HG03108 (cell line): Measurements from ENCODE around the gene DXO.

Experiments used
- ATAC-seq: cut with Tn5 transposase; IDR thresholded peaks from one replicate; pipeline ENCODE4 v1.9.1; 2021; ENCODE audit warnings: moderate library complexity; ENCODE audit not compliant: unreplicated experiment

The DXO gene

DNA sequence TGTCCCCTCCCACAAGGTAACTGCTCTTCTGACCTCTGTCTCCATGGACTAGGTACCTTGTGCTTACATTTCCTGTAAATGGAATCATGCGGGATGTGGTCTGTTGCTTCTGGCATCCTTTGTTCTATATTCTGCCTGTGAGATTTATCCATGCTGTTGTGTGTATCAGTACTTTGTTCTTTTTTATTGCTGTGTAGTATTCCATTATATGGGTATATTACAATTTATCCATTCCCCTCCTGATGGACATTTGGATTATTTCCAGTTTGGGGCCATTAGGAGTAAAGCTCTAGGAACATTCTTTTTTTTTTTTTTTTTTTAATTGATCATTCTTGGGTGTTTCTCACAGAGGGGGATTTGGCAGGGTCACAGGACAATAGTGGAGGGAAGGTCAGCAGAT lies 41.0 kb downstream of the DXO start:
- ATAC-seq = no peak

DNA sequence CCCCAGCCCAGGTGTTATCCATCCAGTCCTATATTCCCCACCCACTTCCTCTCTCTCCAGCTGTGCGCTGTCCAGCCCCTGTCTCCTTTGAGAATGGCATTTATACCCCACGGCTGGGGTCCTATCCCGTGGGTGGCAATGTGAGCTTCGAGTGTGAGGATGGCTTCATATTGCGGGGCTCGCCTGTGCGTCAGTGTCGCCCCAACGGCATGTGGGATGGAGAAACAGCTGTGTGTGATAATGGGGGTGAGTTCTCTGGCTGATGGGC lies 43.3 kb downstream of the DXO start:
- ATAC-seq = no peak

DNA sequence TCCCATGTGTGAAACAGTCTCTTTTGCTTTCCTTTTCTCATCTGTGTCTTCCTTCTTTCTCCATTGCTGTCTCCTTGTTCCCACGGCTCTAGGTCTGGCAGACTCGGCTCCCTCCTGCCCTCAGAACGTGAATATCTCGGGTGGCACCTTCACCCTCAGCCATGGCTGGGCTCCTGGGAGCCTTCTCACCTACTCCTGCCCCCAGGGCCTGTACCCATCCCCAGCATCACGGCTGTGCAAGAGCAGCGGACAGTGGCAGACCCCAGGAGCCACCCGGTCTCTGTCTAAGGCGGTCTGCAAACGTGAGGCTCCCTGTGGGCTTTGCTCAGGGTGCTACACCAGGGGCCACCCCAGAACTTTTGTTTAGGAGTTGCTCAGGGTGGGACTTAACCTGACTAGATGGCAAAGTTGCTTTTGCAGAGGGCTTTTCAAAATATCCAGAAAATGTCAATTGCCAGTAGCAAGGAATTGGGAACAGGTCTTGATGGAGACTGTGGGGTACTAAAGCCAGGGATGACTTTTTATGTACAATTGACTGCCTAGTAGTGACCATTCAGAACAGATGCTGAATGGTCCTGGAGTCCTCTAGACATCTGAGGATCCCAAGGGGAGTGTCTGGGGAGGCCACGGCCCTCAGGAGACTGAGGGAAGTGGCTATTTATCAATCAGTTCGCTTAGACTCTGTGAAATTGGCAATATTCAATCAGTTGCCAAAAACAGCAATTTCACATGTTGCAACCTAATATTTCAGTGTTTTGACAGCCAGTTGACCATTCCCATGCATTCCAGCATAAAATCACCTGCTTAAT lies 43.9 kb downstream of the DXO start:
- no peak for ATAC-seq

DNA sequence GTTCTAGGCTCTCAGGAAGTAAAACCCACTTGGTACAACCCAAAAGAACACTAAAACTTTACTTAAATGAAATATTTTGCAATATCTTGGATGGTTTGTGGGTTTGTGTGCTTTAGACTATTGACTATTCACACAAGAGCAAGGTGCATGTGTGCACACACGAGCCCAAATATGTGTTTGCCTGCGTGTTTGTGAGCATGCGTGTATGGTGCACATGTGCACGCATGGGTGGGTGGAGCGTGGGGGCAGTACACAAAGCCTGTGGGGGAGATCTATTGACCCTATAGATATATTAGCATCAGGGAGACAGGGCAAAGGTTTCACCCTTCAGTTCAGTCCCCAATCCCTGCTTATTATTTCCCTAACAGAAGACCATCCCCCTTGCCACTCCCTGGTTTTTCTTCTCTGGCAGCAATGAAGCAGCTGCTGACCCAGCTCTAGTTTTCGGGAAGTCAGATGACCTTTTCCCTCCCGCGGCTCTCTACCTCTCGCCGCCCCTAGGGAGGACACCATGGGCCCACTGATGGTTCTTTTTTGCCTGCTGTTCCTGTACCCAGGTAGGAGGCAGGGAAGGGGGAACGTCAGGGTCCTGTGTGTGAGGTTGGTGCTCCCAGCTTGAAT lies 44.6 kb downstream of the DXO start, which contains the start of gene C2:
C2 (plus strand) TSS at position 476 of the 621 bp plus-strand sequence; CDS start at position 512, 36 bp downstream.
- ATAC-seq = no peak

DNA sequence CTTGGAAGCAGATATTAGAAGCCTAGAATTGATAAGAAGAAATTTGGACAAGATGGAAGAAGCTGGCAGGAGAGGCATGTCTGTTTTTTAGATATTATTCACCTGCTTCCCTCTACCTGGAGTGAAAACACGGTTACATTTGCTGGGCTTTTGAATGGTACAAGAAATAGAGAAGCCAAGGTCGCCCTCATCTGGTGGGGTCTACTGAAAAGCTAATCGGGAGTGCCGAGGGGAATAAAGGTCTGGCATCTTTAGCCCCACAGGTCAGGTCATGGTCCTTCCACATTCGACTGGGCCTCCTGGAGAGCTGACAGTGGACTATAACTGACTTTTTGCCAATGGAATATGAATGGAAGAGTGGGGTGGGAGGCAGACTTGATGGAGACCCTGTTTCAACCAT lies 49.0 kb downstream of the DXO start:
- no peak for ATAC-seq

DNA sequence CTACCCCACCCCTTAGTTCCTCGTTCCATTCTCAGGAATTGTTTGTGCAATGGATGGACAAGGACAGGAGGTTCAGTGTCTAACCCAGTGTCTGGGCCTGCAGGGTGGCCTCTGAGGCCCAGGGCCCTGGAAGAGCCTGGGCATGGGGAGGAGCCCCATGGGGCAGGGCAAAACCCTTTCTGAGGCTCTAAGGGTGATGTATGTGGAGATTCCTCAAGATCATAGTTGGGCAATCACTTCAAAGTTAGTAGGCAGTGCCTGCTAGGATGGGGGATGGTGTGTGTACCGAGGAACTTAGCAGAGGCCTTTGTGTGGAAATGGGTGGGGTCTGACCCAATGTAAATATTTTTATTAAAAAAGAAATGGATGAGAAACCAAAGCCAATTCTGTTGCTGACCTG lies 51.1 kb downstream of the DXO start:
- no peak for ATAC-seq
